NCI-H748 (cell line): ENCODE results near the gene LRRC4B.
"Not testable (repeated sequence)": the region's sequence is repeated elsewhere in the genome, so short reads cannot be mapped to it uniquely, and the experiment has no call there.

Experiments used
- DNase-seq: peaks from one replicate; lab custom pipeline; 2025; ENCODE audit not compliant: unreplicated experiment; lab: John Stamatoyannopoulos, UW

LRRC4B gene

GRCh38 chr19:50531171-50531612 lies 37.0 kb downstream of the LRRC4B start:
- DNase-seq, result no peak

- not testable (repeated sequence) for DNase-seq
Observed at GRCh38 chr19:50528052-50528451, 40.2 kb downstream of the LRRC4B start.

GRCh38 chr19:50522881-50523280 lies 45.4 kb downstream of the LRRC4B start:
- no peak for DNase-seq

GRCh38 chr19:50520822-50521465 lies 47.3 kb downstream of the LRRC4B start:
- no peak for DNase-seq

- DNase-seq, result no peak
Observed at GRCh38 chr19:50519006-50519575, 49.1 kb downstream of the LRRC4B start.

GRCh38 chr19:50518091-50519005 lies 49.9 kb downstream of the LRRC4B start:
- no peak for DNase-seq

DNA sequence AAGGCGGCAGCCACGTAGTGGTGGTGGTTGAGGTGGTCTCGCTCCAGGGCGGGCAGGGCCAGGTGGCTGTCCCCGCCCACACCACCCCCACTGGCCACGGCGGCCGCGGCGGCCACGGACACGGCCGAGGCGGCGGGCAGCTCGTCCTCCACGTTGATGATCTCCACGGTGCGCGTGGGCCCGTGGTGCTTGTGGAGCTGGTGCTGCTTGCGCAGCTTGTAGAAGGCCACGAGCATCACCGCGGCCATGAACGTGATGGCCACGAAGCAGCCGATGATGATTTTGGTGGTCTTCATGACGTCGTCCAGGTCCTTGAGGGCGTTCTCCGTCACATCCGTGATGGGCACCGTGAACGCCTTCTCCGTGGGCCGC lies 50.5 kb downstream of the LRRC4B start:
- no peak for DNase-seq

DNA sequence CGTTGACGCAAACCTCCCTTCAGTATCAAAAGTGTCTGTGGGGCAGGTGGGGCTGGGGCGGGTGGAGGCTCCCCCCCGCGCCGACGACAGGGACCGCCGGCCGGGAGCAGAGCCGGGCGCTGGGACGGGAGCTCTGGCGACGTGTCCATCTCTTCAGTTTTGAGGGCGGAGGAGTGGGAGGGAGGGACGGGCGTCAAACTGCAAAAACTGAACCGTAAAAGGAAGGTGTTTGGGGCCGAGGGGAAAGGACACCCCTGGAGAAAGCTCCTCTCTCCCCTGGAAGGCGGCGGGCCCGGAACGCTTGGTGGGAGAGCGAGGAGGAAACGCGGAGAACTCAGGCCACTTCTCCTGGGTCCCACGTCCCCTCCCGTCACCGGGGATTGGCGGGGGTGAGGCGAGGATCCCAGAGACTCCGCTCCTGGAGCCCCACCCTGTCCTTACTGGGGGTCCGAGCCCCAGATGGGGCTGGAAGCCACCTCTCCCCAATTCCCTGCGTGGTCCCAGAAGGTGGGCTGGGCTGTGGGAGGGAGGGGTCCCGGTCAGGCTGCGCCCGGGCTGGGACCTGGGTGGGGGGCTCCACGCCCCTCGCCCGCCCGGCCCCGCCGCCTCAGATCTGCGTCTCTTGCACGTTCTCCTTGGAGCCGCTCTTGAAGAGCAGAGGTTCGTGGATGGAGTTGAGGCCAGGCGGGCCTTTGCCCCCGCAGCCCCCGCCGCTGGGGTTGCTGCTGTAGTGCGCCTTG lies 51.1 kb downstream of the LRRC4B start:
- no peak for DNase-seq

DNA sequence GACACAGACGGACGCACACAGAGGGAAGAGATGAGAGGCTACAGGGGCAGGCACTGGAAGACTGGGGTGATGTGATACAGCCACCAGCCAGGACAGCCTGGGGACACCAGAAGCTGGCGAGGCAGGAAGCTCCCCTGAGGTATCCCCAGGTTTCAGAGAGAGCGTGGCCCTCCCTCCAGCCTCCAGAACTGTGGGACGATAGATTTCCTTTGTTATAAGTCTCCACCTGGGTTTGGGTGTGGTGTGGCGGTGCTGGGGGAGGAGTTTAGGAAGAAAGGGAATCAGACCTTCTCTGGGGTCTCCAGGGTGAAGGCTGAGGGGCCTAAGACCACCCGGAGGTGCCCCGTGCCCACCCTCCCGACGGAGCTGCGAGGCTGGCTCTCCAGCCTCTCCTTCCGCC lies 51.8 kb downstream of the LRRC4B start:
- peak; percentile 21 for DNase-seq

DNA sequence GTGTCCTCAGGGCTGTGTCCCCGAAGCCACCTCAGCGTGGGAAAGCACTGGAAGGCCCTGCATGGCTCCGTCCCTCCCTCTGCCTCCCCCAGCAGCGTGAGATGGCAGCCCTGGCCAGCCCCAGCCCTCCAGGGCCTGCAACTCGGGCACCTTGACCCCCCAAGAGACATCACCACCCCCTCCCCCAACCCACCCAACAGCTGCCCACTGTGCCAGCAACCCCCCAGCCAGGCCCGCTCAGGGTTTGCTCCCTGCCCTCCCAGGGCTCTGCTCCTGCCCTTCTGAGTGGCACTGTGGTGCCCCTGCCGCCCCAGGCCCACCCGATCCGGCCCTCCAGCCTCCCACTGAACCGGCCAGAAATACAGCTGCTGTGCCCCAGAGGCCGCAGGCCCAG lies 53.1 kb downstream of the LRRC4B start:
- DNase-seq, result no peak

DNA sequence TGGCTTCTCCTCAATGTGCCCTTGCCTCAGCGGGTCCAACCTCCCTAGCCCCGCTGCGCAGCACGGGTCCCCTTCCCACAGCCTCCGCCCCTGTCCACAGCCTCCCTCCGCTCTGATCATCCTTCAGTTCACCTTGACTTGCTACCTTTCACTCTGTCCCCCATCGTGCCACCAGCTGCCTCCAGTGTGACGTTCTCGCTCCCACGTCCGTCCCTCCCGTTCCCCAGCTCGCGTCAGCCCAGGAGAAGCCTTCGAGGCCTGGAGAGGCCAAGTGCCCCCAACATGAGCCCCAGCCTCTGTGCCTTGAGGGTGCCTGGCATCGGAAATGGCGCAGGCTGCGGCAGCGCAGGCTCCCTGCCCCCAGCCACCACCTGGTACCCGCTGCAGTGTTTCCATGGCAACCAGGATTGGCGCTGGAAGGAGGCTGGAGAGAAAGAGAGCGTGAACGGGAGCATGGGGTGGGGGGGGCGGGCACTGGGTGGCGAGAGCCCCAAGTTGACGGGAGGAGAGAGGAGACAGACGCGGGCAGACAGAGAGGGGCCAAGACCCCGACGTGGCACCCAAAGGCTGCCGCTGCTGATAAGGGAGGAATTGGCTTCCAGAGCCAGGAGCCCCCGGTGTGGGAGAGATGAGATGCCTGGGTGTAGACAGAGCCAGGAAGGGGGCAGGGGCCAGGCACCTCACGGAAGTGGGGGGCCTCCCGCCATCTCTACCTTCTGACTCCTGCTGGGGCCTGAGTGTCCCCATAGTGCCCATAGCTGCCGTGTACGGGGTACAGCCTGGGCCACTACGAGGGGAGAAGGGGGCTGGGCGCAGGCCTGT lies 53.7 kb downstream of the LRRC4B start:
- DNase-seq, result peak; percentile 85

GRCh38 chr19:50513746-50514345 lies 54.4 kb downstream of the LRRC4B start, which contains the start of gene ASPDH:
Gene ASPDH (minus strand): TSS chr19:50513913. CDS start chr19:50513823, 90 bp downstream.
- DNase-seq, result no peak

- no peak for DNase-seq
Observed at GRCh38 chr19:50512999-50513745, 55.1 kb downstream of the LRRC4B start.

- DNase-seq, result no peak
Observed at GRCh38 chr19:50512112-50512998, 55.9 kb downstream of the LRRC4B start.

DNA sequence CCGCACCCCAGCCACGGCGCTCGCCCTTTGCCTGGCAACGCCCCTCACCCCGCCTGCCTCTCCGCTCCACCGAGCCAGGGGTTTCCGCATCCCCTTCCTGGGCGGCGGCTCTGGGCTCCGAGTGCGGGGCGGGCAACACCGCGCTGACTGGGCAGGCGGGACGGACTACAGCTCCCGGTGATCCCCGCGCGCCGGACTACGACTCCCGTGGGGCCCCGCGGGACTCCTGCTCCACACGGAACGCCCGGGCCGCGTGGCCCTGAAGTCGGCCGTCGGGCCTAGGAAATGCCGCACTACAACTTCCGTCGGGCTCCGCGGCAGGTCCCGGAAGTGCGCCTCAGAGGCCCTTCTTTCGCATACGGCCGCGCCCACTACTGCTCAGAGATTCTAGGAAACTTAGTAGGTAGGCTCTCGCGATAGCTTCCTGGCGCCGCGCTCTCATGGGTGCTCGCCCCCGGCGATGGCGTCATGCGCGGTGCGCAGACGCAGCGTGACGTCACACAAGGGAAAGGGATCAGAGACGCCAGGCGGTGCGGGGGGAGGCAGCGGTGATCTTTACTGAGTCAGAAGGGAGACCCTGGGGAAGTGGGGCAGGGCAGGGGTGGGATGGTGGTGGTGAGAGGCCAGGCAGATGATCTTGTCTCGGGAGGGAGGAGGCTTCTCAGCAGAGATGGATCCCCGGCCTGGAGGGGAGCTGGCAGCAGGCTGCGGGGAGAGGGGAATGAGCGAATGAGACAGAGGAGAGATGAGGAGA lies 57.0 kb downstream of the LRRC4B start, which contains the start of gene JOSD2:
Gene JOSD2 (minus strand): TSS at position 123 of the 754 bp plus-strand sequence. CDS start 760 bp downstream, outside the sequence.
- DNase-seq, result peak; percentile 100

DNA sequence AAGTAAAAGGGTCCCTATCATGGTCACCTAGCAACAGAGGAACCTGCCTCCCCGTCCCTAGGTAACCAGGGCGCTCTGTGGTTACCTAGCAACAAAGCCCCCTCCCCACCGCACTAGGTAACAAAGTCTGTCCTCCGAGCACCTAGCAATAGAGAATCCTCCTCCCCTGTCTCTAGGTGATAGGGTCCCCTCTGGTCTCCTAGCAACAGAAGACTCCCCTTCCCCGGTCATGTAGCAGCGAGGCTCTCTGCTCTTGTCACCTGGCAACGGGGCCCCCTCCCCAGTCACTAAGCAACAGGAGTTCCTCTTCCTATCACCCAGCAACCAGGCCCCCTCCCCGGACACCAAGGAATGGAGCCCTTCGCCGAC lies 57.6 kb downstream of the LRRC4B start:
- peak; percentile 100 for DNase-seq

DNA sequence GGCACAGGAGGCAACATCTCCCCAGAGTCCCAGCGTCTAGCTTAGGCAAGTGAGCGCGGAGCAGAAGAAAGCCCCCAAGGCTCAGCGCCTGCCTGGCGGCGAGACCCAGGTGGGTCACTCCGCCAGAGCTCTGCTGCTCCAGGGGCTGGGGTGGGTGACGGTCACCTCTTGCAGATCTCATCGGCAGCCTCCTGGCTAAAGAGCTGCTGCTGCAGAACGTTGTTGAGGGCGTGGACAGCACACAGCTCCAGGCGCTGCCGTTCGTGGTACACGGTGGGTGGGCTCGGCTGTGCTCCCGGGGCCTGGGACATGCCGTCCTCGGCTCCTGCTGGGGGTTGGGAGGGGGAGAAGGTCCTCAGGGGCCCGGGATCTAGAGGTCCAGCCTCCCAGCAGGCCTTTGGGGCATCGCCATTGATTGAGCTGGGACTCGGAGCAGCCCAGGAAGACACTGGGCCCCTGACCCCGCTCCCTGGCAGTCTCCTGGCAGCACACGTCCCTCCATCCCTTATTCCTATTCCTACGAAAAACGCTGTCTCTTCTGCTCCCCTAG lies 58.0 kb downstream of the LRRC4B start:
- DNase-seq, result peak; percentile 79
